HG03439 (cell line): Measurements from ENCODE around the gene CEPT1.
A peak's percentile ranks its signal among the peaks of the same experiment; 100 is the strongest.
"Not testable (repeated sequence)": the region's sequence is repeated elsewhere in the genome, so short reads cannot be mapped to it uniquely, and the experiment has no call there.

Source experiments
- ATAC-seq: cut with Tn5 transposase; IDR thresholded peaks from one replicate; pipeline ENCODE4 v1.9.1; 2021; ENCODE audit warnings: mild to moderate bottlenecking, moderate library complexity; ENCODE audit not compliant: unreplicated experiment

Gene CEPT1

DNA sequence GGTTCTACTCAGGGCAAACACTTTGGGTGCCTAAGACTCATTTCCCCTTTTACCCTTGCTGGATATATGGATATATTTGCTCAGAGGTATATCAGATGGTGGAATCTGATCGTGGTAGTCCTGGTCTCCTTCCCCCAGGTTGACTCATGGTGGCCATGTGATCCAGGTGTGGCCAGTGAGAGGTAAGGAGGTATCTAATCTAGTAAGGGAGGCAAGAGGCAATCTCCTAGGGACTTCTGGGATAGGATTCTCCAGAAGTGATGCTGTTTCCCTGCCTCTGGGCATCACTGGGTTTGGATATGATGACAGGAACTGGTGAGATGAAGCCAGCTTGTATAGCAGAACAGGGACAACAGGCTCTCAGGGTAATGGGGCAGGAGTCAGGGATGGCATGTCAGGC, 68.9 kb downstream of the CEPT1 start:
- ATAC-seq = no peak

DNA sequence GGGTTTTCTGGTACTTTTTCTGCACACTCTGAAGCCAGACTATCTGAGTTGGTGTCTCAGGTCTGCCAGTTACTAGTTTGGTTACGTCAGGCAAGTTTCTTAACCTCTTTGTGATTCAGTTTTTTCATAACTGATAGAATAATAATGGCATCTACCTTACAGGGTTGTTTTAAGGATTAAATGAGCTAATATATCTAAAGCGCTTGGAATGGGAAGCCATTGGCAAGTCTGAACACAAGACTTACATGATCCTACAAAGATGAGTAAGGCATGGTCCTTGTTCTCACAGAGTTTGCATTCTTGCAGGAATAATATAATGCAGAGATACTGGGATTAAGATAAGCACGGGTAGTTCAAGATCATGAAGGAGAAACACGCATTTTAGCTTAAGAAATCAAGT, 69.6 kb downstream of the CEPT1 start:
- ATAC-seq = no peak

DNA sequence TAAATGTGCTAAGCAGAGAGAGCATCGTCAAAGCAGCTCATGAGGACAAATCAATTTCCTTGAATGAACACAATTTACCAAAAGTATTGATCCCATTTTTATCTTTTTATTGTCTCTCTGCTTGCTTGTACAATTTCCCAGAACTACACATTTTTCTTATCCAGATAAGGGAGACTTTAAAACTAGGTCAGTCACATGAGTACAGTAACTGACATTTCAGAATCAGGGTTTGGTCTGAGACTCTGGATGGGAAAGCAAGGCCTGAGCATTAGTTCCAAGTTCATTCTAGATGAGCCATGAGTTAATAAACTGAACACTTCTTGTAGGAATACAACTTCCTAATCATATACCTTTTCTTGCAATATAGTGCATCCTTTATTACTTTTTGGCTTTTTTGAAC, 71.9 kb downstream of the CEPT1 start:
- no peak for ATAC-seq

DNA sequence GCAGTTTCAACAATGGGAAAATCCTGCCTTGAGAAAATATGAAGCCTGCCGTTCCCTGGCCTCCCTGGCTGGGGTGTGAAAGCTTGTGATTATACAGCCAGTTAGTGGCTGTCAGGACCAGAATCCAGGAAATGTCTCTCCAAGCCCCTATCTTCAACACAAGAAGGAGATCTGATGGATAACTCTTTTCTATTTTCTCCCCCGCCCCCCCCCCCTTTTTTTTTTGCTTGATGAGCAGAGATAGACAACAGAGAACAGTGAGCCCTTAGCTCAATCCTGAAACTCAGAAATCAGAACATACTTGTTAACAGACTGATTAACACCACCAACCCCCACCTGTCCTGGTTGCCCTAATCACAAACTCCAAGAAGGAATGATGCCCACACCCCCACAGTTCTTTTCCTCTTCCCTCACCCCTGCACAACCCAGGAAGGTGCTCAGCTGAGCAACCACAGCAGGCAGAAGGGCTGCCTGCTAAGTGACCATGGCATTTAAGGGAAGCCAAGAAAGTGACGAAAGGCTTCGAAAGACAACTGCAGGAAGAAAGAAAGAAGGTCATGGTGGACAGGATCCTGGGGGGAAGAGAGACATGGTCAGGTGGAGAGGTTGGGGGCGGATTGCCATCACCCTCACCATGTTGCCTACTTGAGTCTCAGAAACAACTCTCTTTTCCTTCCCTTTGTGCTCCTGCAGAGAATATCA, 72.8 kb downstream of the CEPT1 start:
- ATAC-seq = no peak

DNA sequence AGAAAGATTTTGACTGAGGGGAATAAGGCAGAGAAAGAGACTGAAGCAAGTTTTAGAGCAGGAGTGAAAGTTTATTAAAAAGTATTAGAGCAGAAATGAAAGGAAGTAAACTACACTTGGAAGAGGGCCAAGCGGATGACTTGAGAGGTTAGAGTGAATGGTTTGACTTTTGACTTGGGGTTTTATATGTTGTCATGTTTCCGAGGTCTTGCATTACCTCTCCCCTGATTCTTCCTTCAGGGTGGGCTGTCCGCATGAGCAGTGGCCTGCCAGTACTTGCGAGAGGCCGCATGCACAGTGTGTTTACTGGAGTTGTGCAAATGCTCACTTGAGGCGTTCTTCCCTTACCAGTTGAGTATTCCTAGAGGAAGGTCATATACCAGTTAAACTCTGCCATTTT, 73.4 kb downstream of the CEPT1 start:
- no peak for ATAC-seq

DNA sequence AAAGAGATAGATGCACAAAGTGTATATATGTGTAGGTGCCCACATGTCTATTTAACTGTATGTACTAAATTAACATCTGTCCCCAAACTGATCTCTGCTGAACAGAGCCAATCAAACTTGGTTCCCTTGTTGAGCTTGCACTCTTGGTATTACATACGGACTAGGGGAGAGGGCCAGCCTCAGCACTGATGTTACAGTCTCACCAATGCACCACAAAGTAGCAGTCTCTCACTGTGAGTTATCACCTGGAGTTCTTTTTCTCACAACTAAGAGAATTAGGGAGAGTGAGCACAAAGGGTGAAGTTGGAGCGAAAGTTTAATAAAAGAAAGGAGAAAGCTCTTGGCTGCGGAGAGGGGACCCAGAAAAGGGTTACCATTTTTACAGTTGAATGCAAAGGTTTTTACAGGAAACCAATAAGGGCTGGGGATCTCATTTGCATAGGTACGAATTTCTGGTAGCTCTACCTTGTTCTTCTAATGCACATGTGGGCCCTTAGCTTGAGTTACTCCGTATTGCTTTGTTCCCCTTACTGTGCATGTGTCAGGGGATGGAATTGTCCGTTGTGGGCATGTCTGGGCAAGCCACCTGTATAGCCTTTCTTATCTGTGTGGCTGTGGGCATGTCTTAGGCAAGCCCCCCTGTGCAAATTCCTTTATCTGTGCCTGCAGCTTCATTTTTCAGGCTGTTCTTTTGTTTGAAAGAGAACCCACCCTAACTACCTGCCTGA, 74.2 kb downstream of the CEPT1 start:
- no peak for ATAC-seq

DNA sequence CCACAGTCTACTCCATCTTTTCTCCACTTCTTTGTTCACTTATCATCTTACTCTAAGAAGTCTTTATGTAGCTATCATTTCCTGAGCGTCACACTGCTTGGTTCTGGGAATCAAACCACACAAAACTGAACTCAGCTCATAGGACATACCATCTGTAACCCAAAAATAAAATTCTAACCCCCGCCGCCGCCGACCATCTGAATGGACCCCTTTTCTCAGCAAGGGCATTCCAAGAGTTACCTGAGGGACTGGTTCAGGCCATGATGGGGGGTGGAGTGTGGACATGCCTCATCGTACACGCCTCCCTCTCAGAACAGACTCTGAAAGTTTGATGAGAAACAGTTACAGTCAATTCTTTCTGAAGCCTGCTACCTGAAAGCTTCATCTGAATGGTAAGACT, 74.9 kb downstream of the CEPT1 start:
- ATAC-seq = no peak

DNA sequence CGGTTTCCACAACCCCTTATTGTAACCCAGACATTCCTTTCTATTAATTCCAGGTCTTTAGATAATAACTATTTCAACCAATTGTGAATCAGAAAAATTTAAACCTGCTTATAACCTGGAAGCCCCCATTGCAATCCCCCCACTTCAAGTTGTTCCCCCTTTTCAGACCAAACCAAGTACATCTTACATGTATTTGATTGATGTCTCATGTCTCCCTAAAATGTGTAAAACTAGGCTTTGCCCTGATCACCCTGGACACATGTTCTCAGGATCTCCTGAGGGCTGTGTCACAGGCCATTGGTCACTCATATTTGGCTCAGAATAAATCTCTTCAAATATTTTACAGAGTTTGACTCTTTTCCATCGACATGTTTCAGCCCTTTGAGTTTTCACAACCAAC, 75.3 kb downstream of the CEPT1 start:
- ATAC-seq = not testable (repeated sequence)

DNA sequence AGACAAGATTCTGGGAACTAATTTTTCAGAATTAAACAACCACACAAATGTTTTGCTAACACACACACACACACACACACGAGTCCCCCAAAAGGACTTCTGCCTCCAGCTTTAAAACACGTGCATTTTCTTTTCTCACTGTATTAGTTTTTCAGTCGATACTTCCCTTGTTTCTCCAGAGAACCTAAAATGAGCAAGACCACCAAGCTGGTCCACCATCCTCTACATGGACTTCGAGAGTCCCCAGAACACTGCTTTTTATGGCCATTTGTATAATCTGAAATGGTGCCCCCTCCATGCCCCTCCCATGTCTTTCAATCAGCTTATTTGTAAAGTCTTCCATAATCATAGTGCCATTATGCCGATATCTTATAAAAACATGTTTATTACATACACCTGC, 76.7 kb downstream of the CEPT1 start:
- ATAC-seq = no peak

DNA sequence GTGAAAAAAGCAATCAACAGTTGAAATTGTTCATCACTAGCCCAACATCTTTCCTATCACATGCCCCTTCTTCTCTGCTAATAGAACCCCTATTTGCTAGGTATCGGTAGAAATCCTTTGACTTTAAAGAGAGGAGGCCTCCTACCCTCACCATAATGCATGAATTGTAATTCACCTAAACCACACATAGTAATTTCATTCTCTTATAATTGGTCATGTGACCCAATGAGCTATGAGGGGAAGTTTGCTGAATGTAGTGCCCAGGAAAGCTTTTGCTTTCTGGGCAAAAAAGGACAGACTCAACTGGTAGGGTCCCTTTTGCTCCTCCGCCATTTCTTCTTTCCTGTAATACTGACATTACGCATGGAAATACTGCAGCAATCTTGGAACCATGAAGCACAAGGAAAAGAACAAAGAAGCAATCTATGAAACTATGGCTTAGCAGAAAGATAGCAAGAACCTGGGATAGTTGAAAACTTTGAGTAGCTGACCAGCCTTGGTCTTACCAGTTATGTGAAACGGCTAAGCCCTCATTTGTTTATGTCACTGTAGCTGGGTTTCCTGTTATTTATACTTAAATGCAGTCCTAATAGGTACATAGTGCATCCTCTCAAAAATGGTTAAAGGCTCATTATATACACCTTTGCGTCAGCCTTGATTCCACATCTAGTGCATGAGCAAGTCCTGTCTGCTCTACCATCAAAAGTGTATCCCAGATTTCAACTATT, 77.3 kb downstream of the CEPT1 start:
- ATAC-seq = no peak

DNA sequence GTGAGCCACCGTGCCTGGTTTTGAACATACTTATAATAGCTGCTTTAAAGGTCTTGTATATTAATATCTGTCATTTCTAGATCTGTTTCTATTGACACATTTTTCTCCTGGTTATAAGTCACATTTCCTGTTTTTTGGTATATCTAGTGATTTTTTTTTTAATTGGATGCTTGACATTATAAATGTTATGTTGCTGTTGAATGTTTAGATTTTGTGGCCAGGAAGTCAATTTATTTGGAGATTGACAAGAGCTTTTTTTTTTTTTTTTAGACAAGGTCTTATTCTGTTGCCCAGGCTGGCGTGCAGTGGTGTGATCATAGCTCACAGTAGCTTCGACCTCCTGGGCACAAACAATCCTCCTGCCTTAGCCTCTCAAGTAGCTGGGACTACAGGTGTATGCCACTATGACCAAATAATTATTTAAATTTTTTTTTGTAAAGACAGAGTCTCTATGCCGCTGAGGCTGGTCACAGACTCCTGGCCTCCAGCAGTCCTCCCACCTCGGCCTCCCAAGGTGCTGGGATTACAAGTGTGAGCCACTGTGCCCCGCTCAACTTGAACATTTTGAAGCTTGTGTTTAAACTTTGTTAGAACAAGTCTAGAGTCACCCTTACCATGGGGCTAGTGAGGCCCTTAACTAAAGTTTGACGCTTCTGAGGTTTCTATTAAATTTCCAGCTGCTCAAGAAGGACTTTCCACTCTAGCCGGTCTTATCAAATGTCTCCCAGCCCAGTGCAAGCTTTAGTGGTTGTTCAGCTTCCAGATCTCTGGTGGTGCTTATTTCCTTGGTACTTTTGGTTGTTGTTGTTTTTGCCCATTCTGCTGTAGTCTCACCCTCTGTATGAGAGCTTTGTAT, 78.9 kb downstream of the CEPT1 start:
- ATAC-seq = no peak

DNA sequence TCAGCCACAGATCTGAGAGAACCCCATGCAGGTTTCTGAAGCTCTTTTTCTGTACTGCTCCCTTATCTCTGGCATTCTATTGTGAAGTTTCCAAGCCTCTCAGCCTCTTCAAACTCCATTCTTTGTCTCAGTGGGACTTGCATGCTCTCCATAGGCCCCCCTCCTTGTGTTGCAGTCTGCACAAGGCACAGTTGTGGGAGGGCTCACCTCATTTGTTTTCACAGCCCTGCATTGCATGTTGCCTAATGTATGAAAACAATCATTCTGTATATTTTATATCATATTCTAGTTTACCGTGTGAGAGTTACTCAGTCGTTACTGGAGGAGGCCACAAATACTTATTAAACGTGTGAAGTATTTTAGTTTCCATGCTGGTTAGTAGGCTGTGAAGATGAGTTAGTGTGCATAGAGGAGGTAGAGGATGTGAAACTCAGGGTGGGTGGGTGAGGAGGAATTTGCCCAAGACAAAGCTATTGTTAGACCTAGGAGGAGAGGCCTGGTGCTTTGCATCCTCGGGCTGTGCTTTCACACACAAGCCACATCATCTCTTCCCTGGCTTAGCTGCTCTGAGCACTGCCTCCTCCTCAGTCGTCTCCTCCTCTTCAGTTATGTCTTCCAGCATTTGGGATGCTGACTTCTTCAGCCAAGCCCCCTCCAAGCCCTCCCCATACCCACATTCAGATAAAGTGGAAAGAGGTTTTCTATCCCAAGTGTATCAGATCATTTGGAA, 79.7 kb downstream of the CEPT1 start:
- ATAC-seq = peak; percentile 20

DNA sequence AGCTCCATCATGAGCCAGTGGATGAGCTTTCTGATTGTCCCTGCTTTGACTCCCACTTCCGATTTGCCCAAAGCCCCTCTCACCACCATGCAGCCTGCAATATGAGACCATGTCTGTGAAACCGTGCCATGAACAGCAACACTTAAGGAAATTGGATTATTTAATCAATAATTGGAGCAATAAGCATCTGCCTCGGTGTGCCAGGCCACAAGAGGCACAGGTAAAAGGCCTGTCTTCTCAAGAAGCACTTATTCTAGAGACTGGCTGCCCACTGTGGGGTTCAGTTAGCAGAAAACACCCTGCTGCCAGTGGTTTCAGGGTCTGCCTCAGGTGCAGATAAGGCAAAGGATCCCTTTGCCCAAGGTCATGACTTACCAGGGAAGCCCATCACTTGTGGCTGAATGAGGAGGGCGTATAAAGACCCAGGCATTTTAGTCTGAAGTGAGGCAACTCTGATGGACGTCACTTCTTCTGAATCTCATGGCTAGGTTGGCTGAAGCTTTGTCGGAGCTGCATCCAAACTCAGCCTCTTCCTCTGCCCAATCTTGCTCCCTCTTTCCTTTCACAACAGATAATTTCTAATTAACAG, 80.4 kb downstream of the CEPT1 start:
- ATAC-seq = no peak

DNA sequence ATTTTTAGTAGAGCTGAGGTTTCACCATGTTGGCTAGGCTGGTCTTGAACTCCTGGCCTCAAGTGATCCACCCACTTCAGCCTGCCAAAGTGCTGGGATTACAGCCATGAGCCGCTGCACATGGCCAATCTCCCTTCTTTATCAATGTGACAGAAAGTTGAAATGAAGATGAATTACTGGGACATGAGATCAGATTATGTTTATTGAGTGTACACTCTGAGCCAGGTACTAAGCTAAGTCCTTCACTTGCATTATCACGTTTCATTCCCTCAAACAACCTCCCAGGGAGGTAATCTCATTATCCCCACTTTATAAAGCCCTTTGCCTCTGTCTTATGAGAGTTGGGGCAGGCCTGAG, 81.2 kb downstream of the CEPT1 start:
- ATAC-seq = no peak

DNA sequence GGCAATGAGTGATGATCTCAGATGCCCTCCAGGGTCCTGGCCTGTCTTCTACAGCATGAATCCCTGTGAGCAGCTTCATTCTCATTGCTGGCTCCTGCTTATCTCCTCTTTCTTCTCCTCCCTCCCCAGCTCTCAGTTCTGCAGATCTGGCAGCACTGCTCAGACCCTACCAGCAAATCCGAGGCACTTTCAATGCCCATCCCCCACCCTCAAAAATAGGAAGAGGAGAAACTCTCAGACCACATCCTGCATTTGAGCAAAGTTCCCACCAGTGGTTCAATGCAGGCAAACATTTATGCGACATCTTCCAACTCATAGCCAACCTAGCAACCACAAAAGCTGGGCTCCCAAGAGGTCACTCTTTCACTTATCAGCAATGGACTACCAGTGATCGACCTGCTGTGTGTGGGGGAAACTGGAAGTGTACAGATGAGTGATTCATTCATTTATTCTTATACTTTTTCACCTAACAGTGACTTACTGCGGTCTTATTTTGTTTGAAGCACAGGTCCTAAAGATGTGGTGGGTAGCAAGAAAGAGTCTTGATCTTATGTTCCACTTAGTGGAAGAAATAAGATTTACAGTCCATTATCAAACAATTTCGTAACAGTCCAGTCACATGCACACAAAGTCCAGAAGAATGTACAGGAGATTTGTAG, 81.7 kb downstream of the CEPT1 start:
- ATAC-seq = peak; percentile 51

DNA sequence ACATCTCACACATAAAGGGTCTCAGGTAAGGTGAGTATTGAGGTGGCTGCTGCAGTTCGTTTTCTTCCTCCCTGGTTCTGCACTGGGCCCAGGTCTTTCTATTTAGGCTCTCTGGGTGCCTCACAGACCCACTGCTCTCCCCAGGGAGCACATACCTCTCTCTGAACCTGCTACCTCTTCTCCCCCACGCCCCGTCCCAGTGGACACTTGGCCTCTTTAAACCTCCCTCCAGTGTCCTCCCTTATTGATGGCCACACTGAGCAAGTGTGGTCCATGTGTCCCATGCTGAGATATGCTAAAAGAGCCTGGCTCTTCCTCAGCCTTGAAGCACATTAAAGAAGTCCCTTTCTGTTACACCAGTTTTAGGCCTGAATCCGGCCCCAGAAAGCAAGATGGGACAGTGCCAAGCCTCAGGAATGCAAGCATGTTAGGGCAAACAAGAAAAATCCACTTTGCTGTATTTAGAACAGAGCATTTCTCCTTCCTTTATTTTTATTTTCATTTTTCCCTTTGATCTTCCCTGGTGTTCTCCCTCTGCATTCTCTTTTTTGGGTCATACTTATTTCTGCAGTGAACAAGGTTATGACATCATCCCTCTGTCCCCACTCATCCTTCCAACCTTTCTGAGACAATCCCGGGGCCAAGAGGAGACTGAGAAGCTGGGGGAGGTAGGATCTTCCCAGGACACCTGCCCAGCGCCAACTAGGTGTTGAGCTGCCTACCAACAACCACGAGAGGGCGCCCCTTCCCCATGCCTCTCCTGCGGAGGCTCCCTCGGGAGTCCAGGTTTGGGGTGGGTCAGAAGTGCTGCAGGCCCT, 82.5 kb downstream of the CEPT1 start:
- peak; percentile 38 for ATAC-seq

DNA sequence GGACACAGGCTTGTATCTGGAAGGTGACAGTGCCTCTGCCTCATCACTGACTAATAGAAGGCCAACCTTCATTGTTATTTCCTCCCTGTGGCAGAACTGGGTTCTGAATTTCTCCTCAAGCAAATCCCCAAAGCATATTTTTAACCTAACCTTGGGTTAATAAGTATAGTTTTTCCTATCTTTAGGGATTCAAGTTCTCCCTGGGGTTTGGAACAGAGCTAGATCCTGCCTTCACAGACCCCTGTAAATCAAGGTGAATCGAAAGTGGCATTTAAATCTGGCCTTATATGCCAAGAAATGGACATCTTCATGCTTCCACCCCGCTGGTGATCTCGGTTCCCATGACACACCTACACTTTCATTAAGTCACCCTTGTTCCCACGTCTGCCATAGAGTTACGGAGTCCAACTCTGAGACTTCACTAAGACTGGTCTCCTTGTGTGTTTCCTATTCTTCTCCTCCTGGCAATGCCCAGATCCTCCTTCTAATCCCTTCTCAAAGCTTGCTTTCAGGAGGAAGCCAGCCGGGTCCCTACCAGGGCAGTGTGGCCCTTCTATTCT, 83.2 kb downstream of the CEPT1 start:
- ATAC-seq = no peak

DNA sequence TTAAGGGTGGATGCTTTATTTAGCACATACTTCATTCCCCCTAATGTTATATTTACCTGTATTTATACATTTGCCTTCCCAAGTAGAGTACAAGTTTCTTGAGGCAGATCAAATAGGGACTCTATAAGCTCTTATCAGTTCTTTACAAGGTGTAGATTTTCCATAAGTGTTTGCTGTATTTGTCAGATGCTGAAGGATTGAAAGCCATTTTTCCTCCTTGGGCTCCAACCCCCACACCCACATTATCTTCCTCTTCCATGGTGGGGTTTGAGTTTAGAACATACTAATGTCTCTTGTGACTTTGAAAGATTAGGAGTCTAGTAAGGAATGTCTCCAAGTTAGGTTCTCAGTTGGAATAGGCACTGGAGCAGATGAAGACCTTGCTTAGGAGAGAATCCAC, 85.1 kb downstream of the CEPT1 start:
- no peak for ATAC-seq
